Stimulated activated CD4-positive, alpha-beta T cell treated with anti-CD3 and anti-CD28 coated beads, Interleukin-12 subunit alpha, Interleukin-12 subunit beta, amount 100 ng/mL, for 48 hours (primary cell): ENCODE measurements around the gene USP48.
"Not testable (repeated sequence)": the region's sequence is repeated elsewhere in the genome, so short reads cannot be mapped to it uniquely, and the experiment has no call there.

ENCODE experiments used
- DNase-seq, 3 donors: peaks; one replicate each; pipeline ENCODE4 v3.0.0-alpha.2; 2020; ENCODE audit warnings: low read depth in 2 of 3, low spot score in 1 of 3

USP48 gene

DNA sequence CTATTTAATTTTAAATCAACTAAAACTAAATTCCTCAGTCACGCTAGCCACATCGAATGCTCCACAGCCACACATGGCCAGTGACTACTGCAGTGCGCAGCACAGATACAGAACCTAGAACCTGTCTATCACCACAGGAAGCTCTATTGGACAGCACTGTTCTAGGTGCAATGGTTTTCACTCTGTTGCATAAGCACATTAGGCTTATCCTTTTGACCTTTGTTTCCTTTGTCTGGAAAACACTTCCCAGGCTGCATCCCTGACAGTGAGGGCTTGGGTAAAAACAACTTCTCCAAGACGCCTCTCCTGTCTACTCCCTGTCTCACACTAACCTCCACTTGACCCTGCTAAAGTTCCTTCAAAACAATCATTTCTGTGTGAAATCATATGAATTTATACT is 80.2 kb downstream of the USP48 start:
- DNase-seq: no peak

DNA sequence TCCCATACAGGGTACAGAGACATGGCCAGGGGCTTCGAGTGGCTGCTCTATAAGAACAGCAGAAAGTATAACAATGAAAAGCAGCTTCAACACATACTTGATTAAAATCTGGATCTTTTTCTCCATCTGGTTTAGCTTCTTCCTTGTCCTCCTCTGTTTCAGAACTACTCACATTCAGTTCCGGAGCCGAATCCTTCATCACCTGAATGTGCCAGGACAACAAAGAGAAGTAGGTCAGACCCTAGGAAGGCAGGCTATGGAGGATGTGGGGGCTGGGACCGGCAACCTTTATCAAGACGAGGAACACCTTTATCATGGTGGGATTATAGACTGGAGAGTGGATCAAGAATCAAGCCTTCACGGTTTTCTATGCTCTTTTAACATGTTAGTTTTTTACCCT is 81.5 kb downstream of the USP48 start:
- DNase-seq: no peak

DNA sequence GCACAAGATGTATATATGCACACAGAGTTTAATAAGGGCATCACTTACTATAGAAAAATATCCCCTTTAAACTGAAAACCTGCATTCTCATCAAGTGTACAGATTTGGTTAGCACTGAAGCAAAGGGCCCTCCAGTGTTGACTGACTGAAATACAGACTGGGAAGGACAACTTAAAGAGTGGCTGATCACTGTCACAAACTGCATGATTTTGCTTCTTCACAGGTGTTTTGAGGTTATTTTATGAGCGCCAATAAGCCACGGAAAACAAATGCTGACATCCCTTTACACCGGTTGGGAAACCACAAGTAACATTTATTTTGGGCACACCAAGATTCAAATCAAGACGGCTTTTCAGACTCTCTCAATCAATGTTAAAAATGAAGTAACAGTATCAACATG is 82.9 kb downstream of the USP48 start:
- DNase-seq: no peak

DNA sequence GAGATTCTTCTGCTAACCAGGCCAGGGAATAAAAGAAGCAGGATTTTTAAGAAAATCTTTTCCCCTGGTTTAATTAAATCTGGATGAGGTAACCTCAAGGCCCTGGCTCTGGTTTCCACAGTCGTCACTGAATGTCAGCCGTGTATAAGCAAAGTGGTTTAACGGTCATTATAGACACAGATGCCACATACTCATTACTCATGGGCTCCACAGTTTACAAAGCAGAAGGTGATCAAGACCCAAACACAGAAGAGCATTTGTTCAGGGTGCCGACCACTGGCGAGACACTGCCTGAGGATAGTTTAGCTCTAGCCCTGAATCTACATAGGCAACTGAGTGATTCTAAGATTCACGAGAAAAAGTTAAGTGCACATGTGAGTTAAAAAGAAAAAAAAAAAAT is 86.0 kb downstream of the USP48 start:
- DNase-seq: no peak

DNA sequence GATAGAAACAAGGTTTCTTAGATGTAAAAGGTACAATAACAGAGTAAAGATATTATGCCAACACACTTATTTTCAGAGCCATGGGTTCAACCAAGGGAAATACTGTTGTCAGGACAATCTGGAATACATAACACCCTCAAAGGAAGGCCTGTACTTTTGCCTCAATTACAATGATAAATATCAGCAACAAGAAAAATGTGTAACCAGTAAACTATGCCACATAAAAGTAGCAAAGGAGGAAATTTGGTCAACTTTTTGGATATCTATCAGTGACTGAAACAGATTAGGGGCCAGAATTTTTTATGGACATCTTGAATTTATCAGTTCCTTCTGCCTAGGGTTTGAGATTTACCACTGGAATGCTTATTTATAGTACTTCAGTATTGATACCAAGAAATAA is 89.2 kb downstream of the USP48 start:
- no peak for DNase-seq

DNA sequence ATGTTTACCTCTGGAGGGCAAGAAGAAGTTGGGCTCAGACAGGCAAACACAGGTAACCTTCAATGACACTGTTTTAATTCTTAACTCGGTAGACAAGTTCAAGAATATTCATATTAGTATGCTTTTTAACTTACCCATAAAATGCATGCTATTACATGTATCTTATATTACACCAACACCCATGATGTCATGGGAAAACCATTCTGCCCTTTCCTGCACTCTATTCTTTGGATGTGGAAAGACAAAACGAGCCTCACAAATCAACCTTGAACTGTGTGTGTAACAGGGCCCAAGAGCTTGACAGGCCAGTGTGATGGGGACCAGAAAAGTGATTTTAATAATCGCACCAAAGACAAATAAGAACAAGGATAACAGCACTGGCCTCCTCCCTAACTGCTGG is 91.2 kb downstream of the USP48 start:
- no peak for DNase-seq

DNA sequence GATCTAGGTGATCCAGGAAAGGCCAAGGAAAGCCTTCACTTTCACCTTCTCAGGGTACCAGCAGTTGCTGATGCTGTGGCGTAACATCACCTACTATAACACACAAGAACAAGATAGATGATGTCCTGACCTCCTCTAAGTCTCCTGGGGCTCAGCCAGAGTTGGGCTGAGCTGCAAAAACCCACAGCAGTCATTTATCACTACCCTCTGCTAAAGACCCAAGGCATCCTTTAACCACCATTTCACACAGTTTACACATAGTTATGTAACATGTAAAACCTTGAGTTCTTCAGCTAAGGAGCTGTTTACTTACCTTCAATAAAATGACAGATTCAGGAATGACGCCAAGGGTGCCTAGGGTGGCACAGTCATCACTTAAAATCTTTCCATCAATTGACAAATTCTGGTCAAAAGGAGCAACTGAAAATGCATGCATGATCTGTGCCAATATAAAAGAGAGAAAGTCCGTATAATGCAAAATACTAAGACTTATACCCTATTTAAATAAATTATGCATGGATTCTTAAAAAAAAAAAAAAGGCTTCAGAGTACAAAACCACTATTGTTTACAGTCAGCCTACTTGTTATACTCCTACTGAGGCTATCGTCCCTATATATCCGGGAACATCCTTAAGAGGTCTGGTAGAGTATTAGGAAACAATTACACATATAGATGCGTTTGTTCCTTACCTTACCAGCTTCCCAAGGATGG is 93.1 kb downstream of the USP48 start:
- DNase-seq: no peak

DNA sequence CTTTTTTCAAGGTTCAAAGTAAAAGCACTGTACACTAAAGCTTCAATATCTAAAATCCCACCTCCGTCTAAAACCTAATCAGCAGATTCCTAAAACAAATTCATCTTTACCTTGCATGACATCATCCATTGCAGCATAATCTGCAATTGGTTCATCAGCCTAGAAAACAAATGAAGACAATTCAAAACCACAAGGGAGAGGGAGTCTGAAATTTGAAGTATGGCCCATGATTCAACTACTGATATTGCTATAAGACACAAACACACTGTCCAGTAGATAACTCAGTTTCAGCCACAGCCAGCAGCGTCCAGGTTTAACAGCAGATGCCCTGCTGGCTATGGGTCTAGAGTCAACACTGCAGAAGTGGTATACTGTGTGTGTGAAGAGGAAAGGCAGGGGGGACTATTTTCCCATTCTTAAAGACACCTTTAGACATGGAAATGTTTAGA is 95.8 kb downstream of the USP48 start:
- no peak for DNase-seq

DNA sequence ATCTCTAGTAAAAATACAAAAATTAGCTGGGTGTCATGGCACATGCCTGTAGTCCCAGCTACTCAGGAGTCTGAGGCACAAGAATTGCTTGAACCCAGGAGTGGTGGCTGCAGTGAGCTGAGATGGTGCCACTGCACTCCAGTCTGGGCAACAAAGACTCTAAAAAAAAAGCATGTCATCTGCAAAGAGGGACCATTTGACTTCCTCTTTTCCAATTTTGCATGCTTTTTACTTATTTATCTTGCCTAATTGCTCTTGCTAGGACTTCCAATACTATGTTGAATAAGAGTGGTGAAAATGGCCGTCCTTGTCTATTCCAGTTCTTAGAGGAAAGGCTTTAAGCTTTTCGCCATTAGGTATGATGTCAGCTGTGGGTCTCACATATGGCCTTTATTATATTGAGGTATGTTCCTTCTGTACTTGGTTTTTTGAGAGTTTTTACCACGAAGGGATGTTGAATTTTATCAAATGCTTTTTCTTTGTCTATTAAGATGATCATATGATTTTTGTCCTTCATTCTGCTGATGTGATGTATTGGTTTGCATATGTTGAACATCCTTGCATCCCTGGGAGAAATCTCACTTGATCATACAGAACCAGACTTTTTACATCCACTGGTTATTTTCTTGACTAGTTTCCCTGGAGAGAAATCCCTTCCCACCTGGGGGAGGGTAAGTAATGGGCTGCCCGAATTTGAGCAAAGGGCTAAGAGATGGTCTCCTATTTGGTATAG is 96.8 kb downstream of the USP48 start:
- no peak for DNase-seq

DNA sequence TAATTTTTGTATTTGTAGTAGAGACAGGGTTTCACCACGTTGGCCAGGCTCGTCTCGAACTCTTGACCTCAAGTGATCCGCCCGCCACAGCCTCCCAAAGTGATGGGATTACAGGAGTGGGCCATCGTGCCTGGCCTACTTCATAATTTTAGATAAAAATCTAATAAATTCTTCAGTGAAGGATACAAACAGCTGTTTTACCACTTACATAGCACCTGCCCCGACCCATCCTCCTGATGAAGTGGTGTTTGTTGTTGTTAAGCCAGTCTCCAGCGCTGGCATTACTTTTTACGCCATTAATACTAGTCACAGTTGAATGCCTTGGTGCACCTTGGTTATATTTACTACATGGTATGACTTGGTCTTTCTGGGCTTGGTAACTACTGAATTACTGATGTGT is 101.5 kb downstream of the USP48 start:
- DNase-seq: no peak

DNA sequence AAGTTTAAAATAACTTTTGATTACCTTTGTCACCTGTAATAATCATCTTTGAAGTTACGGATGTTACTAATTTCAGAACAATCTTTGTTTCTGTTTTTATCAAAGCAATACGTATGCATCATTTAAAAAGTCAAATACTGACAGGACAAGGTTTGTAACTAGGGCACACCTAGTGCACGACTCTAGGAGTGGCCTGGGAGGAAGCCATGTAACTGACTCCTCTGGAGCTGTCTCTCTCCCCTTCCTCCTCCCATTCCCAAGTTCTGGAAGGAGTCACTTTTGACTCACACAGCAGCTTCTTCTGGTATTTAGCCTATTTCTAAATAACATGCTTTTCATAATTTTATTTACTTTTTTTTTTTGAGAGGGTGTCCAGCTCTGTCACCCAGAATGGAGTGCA is 102.0 kb downstream of the USP48 start:
- no peak for DNase-seq

DNA sequence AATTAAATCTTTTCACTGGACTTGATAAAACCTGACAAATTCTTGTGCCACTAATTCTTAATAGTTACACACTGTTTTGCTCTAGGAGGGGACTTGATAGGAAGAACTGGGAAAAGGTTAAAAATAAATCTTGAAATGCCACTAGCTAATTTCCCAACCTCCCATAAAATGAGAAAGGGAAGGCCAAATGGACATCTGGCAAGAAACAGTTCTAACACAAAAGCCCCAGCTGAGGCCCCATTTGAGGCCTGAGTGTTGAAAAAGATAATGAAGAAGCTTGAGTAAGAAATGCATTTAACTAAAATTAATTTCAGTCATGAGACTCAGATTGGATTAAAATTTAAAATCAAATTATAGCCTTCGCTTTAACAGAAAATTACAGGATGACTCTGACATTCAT is 102.6 kb downstream of the USP48 start:
- no peak for DNase-seq

DNA sequence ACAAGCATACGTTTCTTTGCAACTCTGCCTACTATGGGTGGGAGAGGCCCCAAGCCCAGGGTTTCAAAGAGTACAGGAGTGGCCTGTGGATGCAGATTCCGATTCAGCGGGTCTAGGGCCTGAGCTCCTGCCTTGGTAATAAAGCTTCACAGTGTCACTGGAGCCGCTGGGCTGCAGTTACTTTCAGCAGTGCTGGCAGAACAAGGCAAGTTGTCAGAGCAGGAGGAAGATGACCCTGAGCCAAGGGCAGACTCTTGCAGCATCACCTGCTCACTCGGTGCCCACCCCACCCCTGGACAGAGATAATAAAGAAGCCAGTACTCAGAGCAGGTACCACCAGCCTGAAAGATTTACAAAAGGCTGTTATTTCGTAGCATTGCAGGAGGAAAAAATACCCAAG is 105.8 kb downstream of the USP48 start:
- no peak for DNase-seq

DNA sequence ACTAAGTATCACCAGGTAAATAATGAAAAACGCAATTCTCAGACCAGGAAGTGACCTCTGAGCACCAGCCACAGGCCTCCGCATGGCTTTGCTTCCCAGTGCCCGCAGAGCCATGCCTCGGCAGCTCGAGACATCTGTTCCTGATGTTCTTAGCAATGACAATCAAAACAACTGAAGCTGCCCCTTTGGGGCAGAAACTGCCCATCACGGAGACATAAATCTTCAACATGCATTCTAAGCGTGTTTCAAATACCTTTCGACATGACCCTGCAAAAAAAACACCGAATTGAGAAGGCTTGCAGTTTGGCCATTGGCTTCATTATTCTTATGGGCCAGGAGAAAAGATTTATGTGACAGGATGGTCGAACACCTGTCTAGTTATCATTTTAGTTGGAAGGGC is 108.0 kb downstream of the USP48 start:
- no peak for DNase-seq

DNA sequence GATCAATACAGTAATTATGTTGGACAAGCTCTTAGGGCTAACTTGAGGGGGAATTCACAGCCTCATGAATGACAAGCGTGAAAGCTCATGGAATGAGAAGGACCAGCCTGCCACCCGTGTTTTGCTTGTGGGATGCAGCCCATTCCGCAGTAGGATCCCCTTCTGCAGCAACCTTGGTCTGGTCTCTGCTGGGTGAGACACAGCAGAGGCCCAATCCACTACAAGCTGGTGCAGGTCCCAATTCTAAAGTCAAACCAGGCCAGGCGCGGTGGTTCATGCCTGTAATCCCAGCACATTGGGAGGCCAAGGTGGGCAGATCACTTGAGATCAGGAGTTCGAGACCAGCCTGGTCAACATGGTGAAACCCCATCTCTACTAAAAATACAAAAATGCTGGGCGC is 109.1 kb downstream of the USP48 start:
- DNase-seq: not testable (repeated sequence)

DNA sequence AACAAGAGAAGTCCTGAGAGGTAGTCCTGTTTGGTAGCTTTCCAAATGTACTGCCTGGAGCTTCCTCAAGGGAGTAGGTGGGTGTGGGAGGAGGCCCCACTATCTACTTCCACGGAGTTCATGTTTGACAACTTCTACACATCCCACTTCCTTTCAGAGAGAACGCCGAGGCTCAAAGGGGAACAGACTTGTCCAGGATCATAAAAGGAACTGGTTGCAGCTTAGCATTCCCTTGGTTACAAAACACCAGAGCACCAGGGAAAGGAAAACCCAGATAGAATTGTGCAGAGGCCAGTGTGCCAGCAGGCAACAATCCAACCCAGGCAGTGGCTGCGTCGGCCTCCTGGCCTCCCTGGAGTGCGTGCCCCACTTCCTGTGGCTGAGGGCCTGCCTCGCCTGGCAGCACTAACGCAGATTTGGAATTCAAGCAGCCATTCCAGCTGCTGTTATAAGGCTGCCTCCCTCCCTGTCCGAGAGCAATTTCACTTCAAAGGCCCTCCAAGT is 109.6 kb downstream of the USP48 start:
- no peak for DNase-seq

DNA sequence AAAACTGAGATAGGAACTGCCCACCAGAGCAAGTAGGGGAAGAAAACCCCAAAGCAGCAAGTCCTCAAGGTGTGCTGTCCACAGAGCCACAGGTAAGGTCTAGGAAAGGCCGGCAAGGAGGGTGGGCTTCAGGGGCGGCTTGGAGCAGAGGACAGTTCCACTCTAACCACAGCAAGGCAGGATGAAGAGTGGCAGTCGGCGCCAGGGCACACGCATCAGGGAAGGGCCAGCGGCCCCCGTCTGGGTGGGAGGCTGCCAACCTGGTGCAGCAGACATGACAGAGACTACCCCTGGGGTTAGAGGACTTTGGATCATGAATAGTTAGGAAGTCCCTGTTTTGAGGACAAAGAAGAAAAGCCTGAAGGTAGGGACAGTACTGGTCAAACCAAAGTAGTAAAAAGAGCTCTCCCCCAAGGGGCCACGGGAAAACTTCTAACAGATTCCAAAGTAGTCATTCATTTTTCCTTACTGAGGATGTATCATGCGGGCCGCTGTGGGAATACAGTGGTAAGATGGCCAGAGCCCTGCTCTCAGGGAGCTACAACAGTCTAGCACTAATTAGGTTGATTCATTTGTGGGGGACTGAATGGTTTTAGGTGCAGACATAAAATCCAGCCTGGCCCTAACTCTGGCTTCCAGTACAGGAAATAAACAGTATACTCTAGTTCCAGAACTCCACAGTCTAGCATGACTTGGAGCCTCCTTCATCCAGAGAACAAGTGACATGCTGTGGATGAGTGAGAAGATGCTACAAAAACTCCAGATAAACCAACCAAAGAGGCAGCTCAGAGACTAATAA is 110.3 kb downstream of the USP48 start:
- no peak for DNase-seq

DNA sequence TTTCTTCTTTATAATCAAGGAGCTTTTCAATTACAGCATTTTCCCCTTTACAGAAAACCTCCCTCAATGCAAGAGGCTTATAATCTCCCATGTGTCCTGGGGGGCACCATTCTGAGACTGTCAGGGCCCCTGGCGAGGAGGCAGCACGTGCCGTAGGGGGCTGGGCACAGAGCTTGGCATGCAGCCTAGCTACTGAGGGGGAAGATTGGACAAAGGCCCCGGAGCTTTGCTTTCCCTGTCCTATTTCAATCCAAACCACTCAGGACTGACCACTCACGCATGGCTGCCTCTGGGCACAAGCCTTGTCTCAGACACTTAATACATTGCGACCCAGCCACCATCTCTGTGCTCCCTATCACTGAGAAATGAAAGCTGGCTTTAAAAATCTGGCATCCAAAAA is 111.0 kb downstream of the USP48 start:
- no peak for DNase-seq

DNA sequence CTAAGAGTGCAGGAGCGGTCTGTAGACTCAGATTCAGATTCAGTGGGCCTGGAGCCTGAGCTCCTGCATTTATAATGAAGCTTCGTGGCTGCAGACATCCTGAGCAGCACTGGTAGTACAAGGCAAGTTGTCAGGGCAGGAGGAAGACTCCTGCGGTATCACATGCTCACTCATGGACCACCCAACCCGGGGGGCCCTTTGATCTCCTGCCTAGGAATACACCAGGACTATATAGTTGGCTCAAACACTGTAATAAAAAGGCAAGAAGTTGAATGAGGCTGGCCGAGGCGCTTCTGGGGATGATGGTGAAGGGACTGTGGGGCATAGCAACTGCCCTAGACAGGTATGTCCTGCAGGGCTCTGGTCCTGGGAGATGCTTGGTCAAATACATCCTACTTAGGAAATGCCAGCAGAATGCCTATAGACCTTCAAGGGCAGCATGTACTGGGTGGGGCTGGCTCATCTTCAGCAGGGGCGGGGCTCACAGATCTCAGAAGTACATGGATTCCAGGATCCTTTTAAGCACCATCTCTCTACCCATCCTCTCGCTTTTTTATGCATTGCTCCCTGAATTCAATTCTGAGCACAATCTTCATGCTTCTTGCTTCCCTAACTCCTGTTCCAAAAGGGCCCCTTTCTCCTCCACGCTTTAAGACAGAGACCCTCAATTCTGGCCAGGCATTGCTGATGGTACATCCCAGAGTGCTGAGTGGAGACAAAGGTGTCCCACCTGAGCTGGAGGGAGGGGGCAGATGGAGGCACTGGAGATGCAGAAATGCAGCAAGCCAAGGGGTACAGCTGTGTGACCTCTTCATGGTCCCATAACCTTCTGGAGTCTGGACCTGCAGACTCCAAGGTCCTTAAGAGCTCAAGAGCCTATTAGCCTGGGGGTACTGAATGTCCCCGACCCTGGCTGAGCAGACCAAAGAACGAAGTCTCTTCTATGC is 111.7 kb downstream of the USP48 start:
- no peak for DNase-seq

DNA sequence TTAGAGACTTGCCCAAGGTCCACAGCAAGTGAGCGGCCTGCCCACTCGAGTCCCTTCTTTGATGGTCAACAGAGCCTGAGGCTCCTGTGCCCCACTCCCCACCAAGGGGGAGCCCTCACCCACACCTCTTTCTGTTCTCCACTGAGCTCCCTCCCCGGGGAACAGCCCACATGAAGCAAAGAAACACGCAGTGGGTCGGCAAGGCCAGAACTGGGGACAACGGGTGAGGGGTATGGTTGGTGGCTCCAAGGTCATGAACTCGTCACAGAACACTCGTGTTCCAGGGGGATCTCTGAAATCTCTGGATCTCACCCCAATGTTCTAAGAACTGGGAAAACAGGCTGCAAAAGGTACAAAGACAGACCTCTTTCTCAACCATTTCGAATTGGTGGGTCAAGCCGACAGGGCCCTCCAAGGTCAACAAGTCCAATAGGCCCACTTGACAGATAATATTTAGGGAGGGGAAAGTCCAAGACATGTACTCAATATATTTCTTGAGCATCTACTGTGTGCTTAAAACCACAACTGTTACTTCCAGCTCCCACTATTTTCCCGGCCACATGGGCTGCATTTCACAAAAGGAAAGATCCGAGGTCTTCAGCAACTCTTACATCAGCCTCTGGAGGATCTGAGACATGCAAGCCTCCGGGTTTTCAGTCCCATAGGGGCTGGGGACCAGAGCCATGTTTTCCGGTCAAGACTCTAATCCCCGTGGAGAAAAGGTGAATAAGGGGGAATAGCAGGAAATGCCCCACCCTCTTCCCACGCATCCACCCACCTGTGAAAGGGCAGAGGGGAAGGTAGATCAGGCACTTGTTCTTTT is 112.7 kb downstream of the USP48 start:
- DNase-seq: no peak
